Tongue (tissue), 2 donors: ENCODE results near the gene THADA. TPM values are rescaled to one million over a fixed set of nuclear protein-coding genes. Genes with fewer than 3 reads are reported as not detected.
A peak's percentile ranks its signal among the peaks of the same experiment; 100 is the strongest.

Source experiments
- DNase-seq: peaks from one replicate; pipeline ENCODE4 v3.0.0-alpha.2; 2015
- total RNA-seq: library from RNA; depleted of rRNA; stranded (reverse); fragments of >200 nt; gene quantifications from one replicate; pipeline ENCODE4 v1.2.3, GENCODE V29; 2014

THADA gene
- total RNA-seq, 1 donor from 2014 or later, result 57.0 TPM

GRCh38 chr2:43346602-43347567 lies 249.0 kb downstream of the THADA start:
- DNase-seq, result no peak

- no peak for DNase-seq
Observed at GRCh38 chr2:43345872-43346271, 250.0 kb downstream of the THADA start.

- DNase-seq, result peak; percentile 78
Observed at GRCh38 chr2:43345391-43345813, 250.4 kb downstream of the THADA start.

- DNase-seq, result no peak
Observed at GRCh38 chr2:43344868-43345373, 250.9 kb downstream of the THADA start.

GRCh38 chr2:43343573-43344304 lies 252.1 kb downstream of the THADA start:
- DNase-seq, result peak; percentile 95

GRCh38 chr2:43341959-43342757 lies 253.7 kb downstream of the THADA start:
- no peak for DNase-seq

- peak; percentile 70 for DNase-seq
Observed at GRCh38 chr2:43340945-43341356, 254.9 kb downstream of the THADA start.

GRCh38 chr2:43340066-43340465 lies 255.8 kb downstream of the THADA start:
- no peak for DNase-seq

- peak; percentile 80 for DNase-seq
Observed at GRCh38 chr2:43333656-43334144, 262.1 kb downstream of the THADA start.

- DNase-seq, result no peak
Observed at GRCh38 chr2:43333101-43333655, 262.7 kb downstream of the THADA start.

- no peak for DNase-seq
Observed at GRCh38 chr2:43332653-43333052, 263.2 kb downstream of the THADA start.

GRCh38 chr2:43331422-43331821 lies 264.4 kb downstream of the THADA start:
- DNase-seq, result peak; percentile 83

- DNase-seq, result no peak
Observed at GRCh38 chr2:43329637-43330036, 266.2 kb downstream of the THADA start.

- DNase-seq, result no peak
Observed at GRCh38 chr2:43328832-43329231, 267.0 kb downstream of the THADA start.

GRCh38 chr2:43328133-43328532 lies 267.7 kb downstream of the THADA start:
- DNase-seq, result peak; percentile 76

- no peak for DNase-seq
Observed at GRCh38 chr2:43327119-43327518, 268.7 kb downstream of the THADA start.

- DNase-seq, result no peak
Observed at GRCh38 chr2:43326101-43326825, 269.6 kb downstream of the THADA start.

- no peak for DNase-seq
Observed at GRCh38 chr2:43325107-43325811, 270.6 kb downstream of the THADA start.

- DNase-seq, result peak; percentile 93
Observed at GRCh38 chr2:43324259-43325106, 271.4 kb downstream of the THADA start.
